ENCODE measurements around the gene P4HA2.

The P4HA2 gene

GRCh38 chr5:132193165-132193694 lies 34.4 kb downstream of the P4HA2 start:
- Histone ChIP-seq H3K9me3 (ENCODE audit: severe bottlenecking) (no peaks in the 10 kb centered on the region), H3K27ac (ENCODE audit: poor library complexity, severe bottlenecking) (no peak overlapping the region), H3K4me1 (ENCODE audit: insufficient read depth, poor library complexity, severe bottlenecking) (no peaks in the 10 kb centered on the region), H3K36me3 (ENCODE audit: low read depth) (peaks cover 60% of the 10 kb centered on the region), H3K4me3 (ENCODE audit: severe bottlenecking) (no peak overlapping the region), H3K27me3 (ENCODE audit: insufficient read depth, poor library complexity, severe bottlenecking) (no peaks in the 10 kb centered on the region)
- DNase-seq (ENCODE audit: low spot score) (peak; percentile 24), ATAC-seq (ENCODE audit: low read depth) (no peak)
- TF ChIP-seq CTCF (IDR thresholded peaks at IDR 0.05; ENCODE audit: poor library complexity, severe bottlenecking): no peak

GRCh38 chr5:132190161-132190817 lies 37.4 kb downstream of the P4HA2 start:
- no peaks in the 10 kb centered on the region for H3K27me3 ChIP-seq (ENCODE audit: insufficient read depth, poor library complexity, severe bottlenecking)
- H3K9me3 ChIP-seq (ENCODE audit: severe bottlenecking): no peaks in the 10 kb centered on the region
- ATAC-seq (ENCODE audit: low read depth): peak; percentile 99
- DNase-seq (ENCODE audit: low spot score): no peak
- H3K27ac ChIP-seq (ENCODE audit: poor library complexity, severe bottlenecking): no peak overlapping the region
- H3K4me1 ChIP-seq (ENCODE audit: insufficient read depth, poor library complexity, severe bottlenecking): no peaks in the 10 kb centered on the region
- TF ChIP-seq CTCF (IDR thresholded peaks at IDR 0.05; ENCODE audit: poor library complexity, severe bottlenecking): peak; percentile 98
- H3K4me3 ChIP-seq (ENCODE audit: severe bottlenecking): no peak overlapping the region
- H3K36me3 ChIP-seq (ENCODE audit: low read depth): peaks cover 45% of the 10 kb centered on the region

GRCh38 chr5:132184588-132184987 lies 43.1 kb downstream of the P4HA2 start:
- Histone ChIP-seq H3K27me3 (ENCODE audit: insufficient read depth, poor library complexity, severe bottlenecking) (no peaks in the 10 kb centered on the region), H3K9me3 (ENCODE audit: severe bottlenecking) (no peaks in the 10 kb centered on the region), H3K36me3 (ENCODE audit: low read depth) (peaks cover 9% of the 10 kb centered on the region; the same call in 1 of the 2 replicates), H3K4me3 (ENCODE audit: severe bottlenecking) (no peak overlapping the region), H3K4me1 (ENCODE audit: insufficient read depth, poor library complexity, severe bottlenecking) (no peaks in the 10 kb centered on the region), H3K27ac (ENCODE audit: poor library complexity, severe bottlenecking) (no peak overlapping the region)
- DNase-seq (ENCODE audit: low spot score): no peak
- no peak for ATAC-seq (ENCODE audit: low read depth)
- TF ChIP-seq CTCF (IDR thresholded peaks at IDR 0.05; ENCODE audit: poor library complexity, severe bottlenecking): no peak

- no peaks in the 10 kb centered on the region for H3K27me3 ChIP-seq (ENCODE audit: insufficient read depth, poor library complexity, severe bottlenecking)
- ATAC-seq (ENCODE audit: low read depth) (no peak), DNase-seq (ENCODE audit: low spot score) (no peak)
- peaks cover 9% of the 10 kb centered on the region; the same call in 1 of the 2 replicates for H3K36me3 ChIP-seq (ENCODE audit: low read depth)
- no peak overlapping the region for H3K27ac ChIP-seq (ENCODE audit: poor library complexity, severe bottlenecking)
- no peaks in the 10 kb centered on the region for H3K4me1 ChIP-seq (ENCODE audit: insufficient read depth, poor library complexity, severe bottlenecking)
- no peaks in the 10 kb centered on the region for H3K9me3 ChIP-seq (ENCODE audit: severe bottlenecking)
- H3K4me3 ChIP-seq (ENCODE audit: severe bottlenecking): no peak overlapping the region
- no peak for TF ChIP-seq CTCF (IDR thresholded peaks at IDR 0.05; ENCODE audit: poor library complexity, severe bottlenecking)
Measured at GRCh38 chr5:132183723-132184122, 43.9 kb downstream of the P4HA2 start.

Data from RWPE2 (cell line).